Right atrium auricular region (tissue), 2 donors: ENCODE measurements around the gene RHEX. TPM values are rescaled to one million over a fixed set of nuclear protein-coding genes. Genes with fewer than 3 reads are reported as not detected.

Source experiments
- DNase-seq: peaks from one replicate; pipeline ENCODE4 v3.0.0-alpha.2; 2019; ENCODE audit warnings: low spot score
- H3K27ac ChIP-seq, 2 donors: fragments of 200-600 bp; sonication (generic); 1 replicate in 1 of 2; 2 replicates in 1 of 2; pipeline ENCODE4 v1.5.1; 2016 to 2019
- H3K27me3 ChIP-seq, 2 donors: fragments of 200-600 bp; sonication (generic); one replicate each; pipeline versions ENCODE4 v1.5.1 to v1.6.0; 2017 to 2019
- H3K36me3 ChIP-seq: fragments of 200-600 bp; sonication (generic); one replicate; pipeline ENCODE4 v1.5.1; 2016
- H3K4me1 ChIP-seq, 2 donors: fragments of 200-600 bp; sonication (generic); one replicate each; pipeline versions ENCODE4 v1.5.1 to v1.6.0; 2017 to 2019
- H3K4me3 ChIP-seq, 2 donors: fragments of 200-600 bp; sonication (generic); 1 replicate in 1 of 2; 2 replicates in 1 of 2; pipeline ENCODE4 v1.5.1; 2017 to 2019; ENCODE audit warnings: mild to moderate bottlenecking in 1 of 2, moderate library complexity in 1 of 2
- H3K9me3 ChIP-seq, 2 donors: fragments of 200-600 bp; sonication (generic); one replicate each; pipeline ENCODE4 v1.5.1; 2019
- total RNA-seq, 2 donors: library from RNA; depleted of rRNA; stranded (reverse); fragments of >200 nt; gene quantifications; one replicate each; pipeline ENCODE4 v1.1.0, GENCODE V29; 2016
- TF ChIP-seq, protein P1 (sequence below), 2 donors: fragments of 200-600 bp; sonication (generic); IDR thresholded peaks; one replicate each; pipeline ENCODE4 v1.5.1; 2019; ENCODE audit warnings: antibody characterized with exemption in 2 of 2

Gene RHEX
- total RNA-seq, 2 donors from 2014 or later = not detected

DNA sequence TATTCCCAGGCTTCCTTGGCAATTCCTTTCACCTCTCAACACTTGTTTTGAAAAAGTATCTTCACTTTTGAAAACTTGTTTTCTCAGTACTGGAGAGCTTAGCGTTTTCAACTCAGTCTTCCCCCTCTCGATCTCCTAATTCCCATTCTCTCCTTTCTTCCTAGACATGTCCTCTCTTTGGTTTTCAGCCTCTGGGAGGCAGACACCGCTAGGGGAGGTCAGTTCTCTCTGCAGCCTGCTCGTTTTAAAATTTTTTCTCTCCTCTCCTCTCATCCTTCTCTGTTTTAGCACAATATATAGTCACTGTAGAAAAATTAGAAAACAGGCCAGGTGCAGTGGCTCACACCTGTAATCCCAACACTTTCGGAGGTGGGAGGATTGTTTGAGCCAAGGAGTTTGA, 12.6 kb upstream of the RHEX start:
- no peaks in the 10 kb centered on the region for H3K36me3 ChIP-seq
- DNase-seq = no peak
- peaks cover 0 to 8% of the 10 kb centered on the region in 2 donors for H3K4me1 ChIP-seq
- no peaks in the 10 kb centered on the region for H3K27me3 ChIP-seq
- H3K27ac ChIP-seq = no peak overlapping the region
- H3K4me3 ChIP-seq = no peak overlapping the region
- TF ChIP-seq, protein P1, sequence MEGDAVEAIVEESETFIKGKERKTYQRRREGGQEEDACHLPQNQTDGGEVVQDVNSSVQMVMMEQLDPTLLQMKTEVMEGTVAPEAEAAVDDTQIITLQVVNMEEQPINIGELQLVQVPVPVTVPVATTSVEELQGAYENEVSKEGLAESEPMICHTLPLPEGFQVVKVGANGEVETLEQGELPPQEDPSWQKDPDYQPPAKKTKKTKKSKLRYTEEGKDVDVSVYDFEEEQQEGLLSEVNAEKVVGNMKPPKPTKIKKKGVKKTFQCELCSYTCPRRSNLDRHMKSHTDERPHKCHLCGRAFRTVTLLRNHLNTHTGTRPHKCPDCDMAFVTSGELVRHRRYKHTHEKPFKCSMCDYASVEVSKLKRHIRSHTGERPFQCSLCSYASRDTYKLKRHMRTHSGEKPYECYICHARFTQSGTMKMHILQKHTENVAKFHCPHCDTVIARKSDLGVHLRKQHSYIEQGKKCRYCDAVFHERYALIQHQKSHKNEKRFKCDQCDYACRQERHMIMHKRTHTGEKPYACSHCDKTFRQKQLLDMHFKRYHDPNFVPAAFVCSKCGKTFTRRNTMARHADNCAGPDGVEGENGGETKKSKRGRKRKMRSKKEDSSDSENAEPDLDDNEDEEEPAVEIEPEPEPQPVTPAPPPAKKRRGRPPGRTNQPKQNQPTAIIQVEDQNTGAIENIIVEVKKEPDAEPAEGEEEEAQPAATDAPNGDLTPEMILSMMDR (IDR thresholded peaks at IDR 0.05) = no peak
- H3K9me3 ChIP-seq = no peaks in the 10 kb centered on the region

DNA sequence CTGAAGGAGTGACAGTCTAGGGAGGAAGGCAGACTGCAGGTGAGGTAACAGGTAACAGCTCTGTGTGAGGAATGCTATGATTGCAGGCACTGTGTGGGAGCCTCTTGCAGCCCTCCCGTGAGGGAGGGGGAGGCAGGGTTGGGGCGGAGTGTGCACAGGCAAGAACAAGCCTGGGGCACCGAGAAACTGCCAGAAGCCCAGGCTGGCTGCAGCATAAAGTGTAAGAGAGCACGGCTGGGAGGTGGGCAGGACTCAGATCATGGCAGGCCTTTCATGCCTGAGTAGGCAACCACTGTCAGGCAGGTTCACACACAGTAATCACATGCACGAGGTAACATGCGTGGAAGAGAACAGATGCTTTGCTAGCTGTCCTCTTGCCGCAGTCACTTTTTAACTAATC, 11.3 kb upstream of the RHEX start:
- H3K4me1 ChIP-seq = peaks cover 0 to 8% of the 10 kb centered on the region in 2 donors
- H3K27me3 ChIP-seq = no peaks in the 10 kb centered on the region
- TF ChIP-seq, protein P1 (IDR thresholded peaks at IDR 0.05) = no peak
- no peaks in the 10 kb centered on the region for H3K9me3 ChIP-seq
- DNase-seq = no peak
- H3K36me3 ChIP-seq = no peaks in the 10 kb centered on the region
- H3K4me3 ChIP-seq = no peak overlapping the region
- H3K27ac ChIP-seq = no peak overlapping the region

DNA sequence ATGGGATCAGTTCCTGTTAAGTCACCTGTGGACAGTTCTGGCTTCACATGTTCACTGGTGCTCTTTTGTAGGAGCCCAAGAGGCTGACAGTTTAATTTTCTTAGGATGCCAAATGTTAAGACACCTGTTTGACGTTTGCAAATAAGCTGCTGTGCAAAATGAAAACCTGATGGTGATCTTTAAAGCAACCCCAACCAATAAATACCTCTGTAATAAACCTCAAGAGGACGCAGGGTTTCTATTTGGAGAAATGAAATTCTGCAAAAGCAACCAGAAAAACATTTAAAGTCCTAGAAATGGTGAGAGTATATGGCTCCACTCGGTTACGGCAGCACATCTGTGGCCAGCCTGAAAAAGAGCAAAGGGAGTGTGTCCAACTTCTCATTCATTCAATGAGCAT, 5.7 kb upstream of the RHEX start:
- TF ChIP-seq, protein P1 (IDR thresholded peaks at IDR 0.05) = no peak
- no peak for DNase-seq
- H3K4me1 ChIP-seq = no peaks in the 10 kb centered on the region
- H3K27ac ChIP-seq = no peak overlapping the region
- H3K36me3 ChIP-seq = no peaks in the 10 kb centered on the region
- no peaks in the 10 kb centered on the region for H3K9me3 ChIP-seq
- H3K4me3 ChIP-seq = no peak overlapping the region
- no peaks in the 10 kb centered on the region for H3K27me3 ChIP-seq

DNA sequence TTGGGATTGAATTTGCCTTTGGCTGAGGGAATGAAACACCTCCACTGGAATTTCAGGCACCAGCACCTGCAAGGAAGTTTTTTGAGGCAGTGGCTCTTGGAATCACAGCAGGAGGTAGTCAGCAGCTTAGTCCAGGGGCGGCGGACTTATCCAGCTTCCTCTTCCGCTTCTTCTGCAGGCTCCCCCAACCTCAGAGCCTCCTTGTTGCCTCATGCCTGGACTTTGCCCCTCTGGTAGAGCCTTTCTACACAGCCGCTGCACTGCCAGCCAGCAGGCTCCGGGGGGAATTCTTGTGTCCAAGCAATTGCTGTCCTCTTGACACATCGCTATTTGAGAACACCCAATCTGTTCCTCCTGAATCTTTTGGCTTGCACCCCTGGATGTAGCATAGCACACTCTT, 4.4 kb upstream of the RHEX start:
- Histone ChIP-seq H3K36me3 (no peaks in the 10 kb centered on the region), H3K27me3 (no peaks in the 10 kb centered on the region), H3K27ac (no peak overlapping the region), H3K4me3 (no peak overlapping the region), H3K9me3 (no peaks in the 10 kb centered on the region), H3K4me1 (no peaks in the 10 kb centered on the region)
- DNase-seq = no peak
- TF ChIP-seq, protein P1 (IDR thresholded peaks at IDR 0.05) = no peak

DNA sequence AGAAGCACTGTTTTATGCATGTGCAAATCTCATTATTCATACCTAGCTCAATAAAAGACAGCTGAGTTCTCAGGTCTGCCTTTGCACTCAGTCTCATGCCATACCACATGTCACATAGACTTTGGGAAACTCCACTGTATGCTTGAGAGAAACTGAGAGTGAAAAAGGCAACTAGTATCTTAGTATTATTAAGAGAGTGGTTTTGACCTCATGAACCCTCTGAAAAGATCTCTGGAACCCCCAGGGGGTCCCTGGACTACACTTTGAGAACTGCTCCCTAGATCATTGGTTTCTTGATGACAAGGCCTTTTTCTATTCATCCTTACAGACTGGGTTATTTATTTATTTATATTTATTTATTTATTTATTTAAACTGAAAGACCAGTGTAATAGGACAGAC, 3.7 kb upstream of the RHEX start:
- H3K4me1 ChIP-seq = no peaks in the 10 kb centered on the region
- TF ChIP-seq, protein P1 (IDR thresholded peaks at IDR 0.05) = no peak

DNA sequence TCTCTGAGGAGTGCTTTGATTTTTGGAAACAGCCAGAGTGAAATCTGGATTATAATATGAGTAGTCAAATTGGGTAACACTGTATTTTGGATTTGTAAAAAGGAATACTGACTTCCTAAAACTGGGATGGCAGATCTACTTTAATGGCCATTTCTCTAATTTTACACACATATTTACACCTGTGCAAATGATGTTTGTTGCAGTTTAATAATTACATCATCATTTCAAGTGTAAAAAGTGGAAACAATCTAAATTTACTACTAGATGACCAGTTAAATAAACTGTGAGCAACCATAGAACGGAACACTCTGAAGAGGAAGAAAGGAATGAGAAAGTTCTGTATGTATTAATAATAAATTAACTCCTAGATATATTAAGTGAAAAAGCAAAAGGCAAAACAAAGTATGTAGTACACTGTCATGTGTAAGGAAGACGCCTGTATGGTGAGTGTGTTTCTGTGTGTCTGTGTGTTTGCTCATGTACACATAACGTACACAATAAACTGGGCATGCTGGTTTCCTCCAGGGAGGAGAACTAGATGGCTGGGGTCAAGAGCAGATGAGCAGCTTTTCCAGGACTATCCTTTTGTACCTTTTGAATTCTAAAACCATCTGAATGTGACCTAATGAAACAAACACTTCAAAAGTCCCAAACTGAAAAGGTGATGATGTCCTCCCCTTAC, 2.9 kb upstream of the RHEX start:
- H3K9me3 ChIP-seq = no peaks in the 10 kb centered on the region
- H3K4me3 ChIP-seq = no peak overlapping the region
- H3K36me3 ChIP-seq = no peaks in the 10 kb centered on the region
- no peak for DNase-seq
- no peaks in the 10 kb centered on the region for H3K27me3 ChIP-seq
- H3K4me1 ChIP-seq = no peaks in the 10 kb centered on the region
- no peak overlapping the region for H3K27ac ChIP-seq
- TF ChIP-seq, protein P1 (IDR thresholded peaks at IDR 0.05) = no peak

More for the DNA sequence above, 3.7 kb upstream of the RHEX start:
- Histone ChIP-seq H3K4me3 (no peak overlapping the region), H3K27me3 (no peaks in the 10 kb centered on the region), H3K27ac (no peak overlapping the region), H3K36me3 (no peaks in the 10 kb centered on the region), H3K9me3 (no peaks in the 10 kb centered on the region)
- DNase-seq = no peak
